ENCODE measurements around the gene KRTAP4-9.

GRCh38 chr17:41058741-41059140 lies 46.4 kb upstream of the KRTAP4-9 start:
- no peak for TF ChIP-seq LARP7 (IDR thresholded peaks at IDR 0.05)
- TF ChIP-seq ZNF274 (IDR thresholded peaks at IDR 0.05; ENCODE audit: borderline replicate concordance, low read depth, low read length): no peak
- no peak for TF ChIP-seq GTF2A2 (tag; IDR thresholded peaks at IDR 0.05)
- no peak for TF ChIP-seq SIN3A (IDR thresholded peaks at IDR 0.05; ENCODE audit: borderline replicate concordance in 2 of 2, control insufficient read depth in 1 of 2, low read depth in 2 of 2, low read length in 2 of 2)
- no peak for TF ChIP-seq PBX2 (CRISPR knock-in tag; IDR thresholded peaks at IDR 0.05; ENCODE audit: low read depth)
- no peak for TF ChIP-seq PBX2 (tag; conservative IDR thresholded peaks at IDR 0.05; ENCODE audit: low read depth)
- no peak for TF ChIP-seq TAF1 (IDR thresholded peaks at IDR 0.05; ENCODE audit: control insufficient read depth, extremely low read depth, insufficient read depth, low read length, severe bottlenecking)
